Measurements from ENCODE around the gene C1QTNF7. TPM values are rescaled to one million over a fixed set of nuclear protein-coding genes. Genes with fewer than 3 reads are reported as not detected.

Gene C1QTNF7
- total RNA-seq, 1 donor from 2014 or later: not detected

DNA sequence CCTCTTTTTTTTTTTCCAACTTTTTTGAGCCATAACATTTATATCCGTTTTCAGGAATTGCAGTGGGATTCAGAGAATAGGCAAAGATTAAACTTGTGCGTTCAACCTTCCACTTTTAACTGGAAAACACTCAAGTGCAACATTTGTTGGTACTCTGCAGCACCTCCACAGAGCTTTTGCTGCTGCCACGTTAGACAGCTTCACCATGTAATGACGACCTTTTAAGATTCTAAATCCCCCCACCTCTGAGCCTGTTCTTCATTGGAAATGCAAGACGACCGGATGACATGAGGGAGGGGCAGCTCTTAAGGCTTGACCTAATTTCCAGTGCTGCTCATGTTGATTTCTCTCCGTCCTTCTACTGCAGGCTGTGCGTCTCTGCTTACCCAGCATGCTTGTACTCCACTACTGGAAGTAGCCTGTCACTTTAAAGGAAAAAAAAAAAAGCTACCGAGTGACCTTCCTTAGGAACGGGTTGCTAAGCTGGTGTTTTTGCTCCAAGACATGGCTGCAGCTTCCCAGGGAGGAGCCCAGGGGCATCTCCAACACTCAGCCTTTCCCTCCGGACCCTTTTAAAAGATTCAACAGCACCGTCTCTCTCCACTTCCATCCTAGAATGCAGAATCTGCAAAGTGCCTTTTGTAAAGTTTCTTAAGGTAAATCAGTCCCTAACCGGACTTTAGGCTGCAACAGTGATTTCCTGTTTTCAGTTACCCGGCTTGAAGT is 41.7 kb downstream of the C1QTNF7 start, which contains the start of gene CC2D2A:
Gene CC2D2A (plus strand): TSS at position 481 of the 726 bp plus-strand sequence. CDS start 6,051 bp downstream, outside the sequence.
- TF ChIP-seq, protein P1, sequence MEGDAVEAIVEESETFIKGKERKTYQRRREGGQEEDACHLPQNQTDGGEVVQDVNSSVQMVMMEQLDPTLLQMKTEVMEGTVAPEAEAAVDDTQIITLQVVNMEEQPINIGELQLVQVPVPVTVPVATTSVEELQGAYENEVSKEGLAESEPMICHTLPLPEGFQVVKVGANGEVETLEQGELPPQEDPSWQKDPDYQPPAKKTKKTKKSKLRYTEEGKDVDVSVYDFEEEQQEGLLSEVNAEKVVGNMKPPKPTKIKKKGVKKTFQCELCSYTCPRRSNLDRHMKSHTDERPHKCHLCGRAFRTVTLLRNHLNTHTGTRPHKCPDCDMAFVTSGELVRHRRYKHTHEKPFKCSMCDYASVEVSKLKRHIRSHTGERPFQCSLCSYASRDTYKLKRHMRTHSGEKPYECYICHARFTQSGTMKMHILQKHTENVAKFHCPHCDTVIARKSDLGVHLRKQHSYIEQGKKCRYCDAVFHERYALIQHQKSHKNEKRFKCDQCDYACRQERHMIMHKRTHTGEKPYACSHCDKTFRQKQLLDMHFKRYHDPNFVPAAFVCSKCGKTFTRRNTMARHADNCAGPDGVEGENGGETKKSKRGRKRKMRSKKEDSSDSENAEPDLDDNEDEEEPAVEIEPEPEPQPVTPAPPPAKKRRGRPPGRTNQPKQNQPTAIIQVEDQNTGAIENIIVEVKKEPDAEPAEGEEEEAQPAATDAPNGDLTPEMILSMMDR (conservative IDR thresholded peaks at IDR 0.05; ENCODE audit: low read depth, low read length): no peak
- no peak for DNase-seq (ENCODE audit: low read depth)
- H3K4me3 ChIP-seq (ENCODE audit: low read depth, low read length): peak within 1 kb of the TSS; percentile 71

- DNase-seq (ENCODE audit: low read depth): no peak
- TF ChIP-seq, protein P1 (conservative IDR thresholded peaks at IDR 0.05; ENCODE audit: low read depth, low read length): no peak
- H3K4me3 ChIP-seq (ENCODE audit: low read depth, low read length): peak overlapping the region; percentile 71
Measured at GRCh38 chr4:15470128-15470475, 42.3 kb downstream of the C1QTNF7 start.

DNA sequence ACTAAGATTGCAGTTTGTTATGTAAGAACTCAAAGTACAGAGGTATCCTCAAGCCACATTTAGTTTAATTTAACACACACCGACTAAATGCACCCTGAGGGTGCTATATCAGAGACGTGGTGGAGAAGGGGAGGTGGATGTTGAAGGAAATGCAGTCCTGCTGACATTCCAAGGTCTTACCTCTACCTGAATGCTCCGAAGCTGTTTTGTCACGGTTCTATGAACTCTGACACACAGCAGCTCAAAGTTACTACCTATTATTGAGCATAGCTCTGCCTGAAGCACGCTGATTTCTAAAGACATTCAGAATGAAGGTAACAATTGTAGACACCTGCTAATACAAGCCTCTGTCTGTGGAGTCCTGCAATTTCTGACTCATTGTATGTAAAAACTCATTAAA is 48.6 kb downstream of the C1QTNF7 start:
- no peak overlapping the region for H3K4me3 ChIP-seq (ENCODE audit: low read depth, low read length)
- no peak for DNase-seq (ENCODE audit: low read depth)
- TF ChIP-seq, protein P1 (conservative IDR thresholded peaks at IDR 0.05; ENCODE audit: low read depth, low read length): no peak

GRCh38 chr4:15478724-15479088 is 50.9 kb downstream of the C1QTNF7 start:
- TF ChIP-seq, protein P1 (conservative IDR thresholded peaks at IDR 0.05; ENCODE audit: low read depth, low read length): no peak
- DNase-seq (ENCODE audit: low read depth): no peak
- no peak overlapping the region for H3K4me3 ChIP-seq (ENCODE audit: low read depth, low read length)

- peak; percentile 62 for DNase-seq (ENCODE audit: low read depth)
- H3K4me3 ChIP-seq (ENCODE audit: low read depth, low read length): peak overlapping the region; percentile 65
- TF ChIP-seq, protein P1 (conservative IDR thresholded peaks at IDR 0.05; ENCODE audit: low read depth, low read length): peak; percentile 82
Measured at GRCh38 chr4:15479089-15479912, 51.5 kb downstream of the C1QTNF7 start.

- DNase-seq (ENCODE audit: low read depth): no peak
- TF ChIP-seq, protein P1 (conservative IDR thresholded peaks at IDR 0.05; ENCODE audit: low read depth, low read length): no peak
- peak overlapping the region; percentile 65 for H3K4me3 ChIP-seq (ENCODE audit: low read depth, low read length)
Measured at GRCh38 chr4:15479913-15480185, 52.0 kb downstream of the C1QTNF7 start.
